Activated CD4-positive, alpha-beta T cell treated with anti-CD3 and anti-CD28 coated beads, Interleukin-2, amount 50 U/mL, for 1 hour (primary cell): ENCODE data around the gene CASS4.

Experiments used
- DNase-seq: peaks from one replicate; pipeline ENCODE4 v3.0.0-alpha.2; 2020

Gene CASS4

GRCh38 chr20:56423886-56424285 is 11.8 kb downstream of the CASS4 start:
- DNase-seq: no peak

- no peak for DNase-seq
Observed at GRCh38 chr20:56424931-56425330, 12.9 kb downstream of the CASS4 start.

- DNase-seq: no peak
Observed at GRCh38 chr20:56426026-56426425, 14.0 kb downstream of the CASS4 start.

- DNase-seq: no peak
Observed at GRCh38 chr20:56426926-56427325, 14.9 kb downstream of the CASS4 start.

GRCh38 chr20:56427797-56428196 is 15.7 kb downstream of the CASS4 start:
- no peak for DNase-seq

GRCh38 chr20:56428410-56428809 is 16.4 kb downstream of the CASS4 start:
- no peak for DNase-seq

- DNase-seq: no peak
Observed at GRCh38 chr20:56428881-56429280, 16.8 kb downstream of the CASS4 start.

GRCh38 chr20:56429502-56429901 is 17.4 kb downstream of the CASS4 start:
- DNase-seq: no peak

GRCh38 chr20:56429941-56430340 is 17.9 kb downstream of the CASS4 start:
- no peak for DNase-seq

GRCh38 chr20:56430461-56430860 is 18.4 kb downstream of the CASS4 start:
- DNase-seq: no peak

- no peak for DNase-seq
Observed at GRCh38 chr20:56430957-56431356, 18.9 kb downstream of the CASS4 start.

- DNase-seq: no peak
Observed at GRCh38 chr20:56431471-56431870, 19.4 kb downstream of the CASS4 start.

GRCh38 chr20:56433221-56433879 is 21.3 kb downstream of the CASS4 start:
- no peak for DNase-seq

- no peak for DNase-seq
Observed at GRCh38 chr20:56433880-56434255, 21.8 kb downstream of the CASS4 start.

- no peak for DNase-seq
Observed at GRCh38 chr20:56437196-56437960, 25.3 kb downstream of the CASS4 start.

GRCh38 chr20:56438284-56438683 is 26.2 kb downstream of the CASS4 start:
- no peak for DNase-seq

- DNase-seq: no peak
Observed at GRCh38 chr20:56439771-56440291, 27.8 kb downstream of the CASS4 start.

GRCh38 chr20:56440346-56441007 is 28.4 kb downstream of the CASS4 start:
- no peak for DNase-seq

GRCh38 chr20:56442389-56443365 is 30.6 kb downstream of the CASS4 start:
- no peak for DNase-seq

- no peak for DNase-seq
Observed at GRCh38 chr20:56443654-56444540, 31.8 kb downstream of the CASS4 start.

- DNase-seq: no peak
Observed at GRCh38 chr20:56445130-56445529, 33.1 kb downstream of the CASS4 start.

- no peak for DNase-seq
Observed at GRCh38 chr20:56445540-56445939, 33.5 kb downstream of the CASS4 start.
